Brain microvascular endothelial cell (primary cell): ENCODE measurements around the gene TTLL7.
A peak's percentile ranks its signal among the peaks of the same experiment; 100 is the strongest.

Source experiments
- DNase-seq: peaks from one replicate; pipeline ENCODE4 v3.0.0-alpha.2; 2020
- H3K27ac ChIP-seq: fragments of 250-450 bp; sonication (Bioruptor Pico); 2 replicates; pipeline ENCODE4 v1.5.1; 2020; ENCODE audit warnings: mild to moderate bottlenecking, moderate library complexity
- H3K27me3 ChIP-seq: fragments of 250-450 bp; sonication (Bioruptor Pico); replicated peaks from 2 replicates; pipeline ENCODE4 v1.5.1; 2020; ENCODE audit warnings: mild to moderate bottlenecking
- H3K36me3 ChIP-seq: fragments of 250-450 bp; sonication (Bioruptor Pico); replicated peaks from 2 replicates; pipeline ENCODE4 v1.5.1; 2020; ENCODE audit warnings: mild to moderate bottlenecking
- H3K4me3 ChIP-seq: 2 replicates; pipeline ENCODE4 v1.5.1; 2011; ENCODE audit warnings: low read depth, mild to moderate bottlenecking, control low read depth, low read length, moderate library complexity
- in situ Hi-C: cut with HindIII; loops from 2 replicates; pipeline ENCODE4 v1.10.0; 2017; ENCODE audit warnings: low sequenced_read_pairs, low pct_ligation_motif_present
- TF ChIP-seq, protein P1 (sequence below): IDR thresholded peaks from 2 replicates; pipeline ENCODE4 v1.5.1; 2011; ENCODE audit warnings: low read depth, mild to moderate bottlenecking, moderate library complexity, low read length, control low read depth, inconsistent platforms; ENCODE audit errors: missing control alignments

Gene TTLL7

DNA sequence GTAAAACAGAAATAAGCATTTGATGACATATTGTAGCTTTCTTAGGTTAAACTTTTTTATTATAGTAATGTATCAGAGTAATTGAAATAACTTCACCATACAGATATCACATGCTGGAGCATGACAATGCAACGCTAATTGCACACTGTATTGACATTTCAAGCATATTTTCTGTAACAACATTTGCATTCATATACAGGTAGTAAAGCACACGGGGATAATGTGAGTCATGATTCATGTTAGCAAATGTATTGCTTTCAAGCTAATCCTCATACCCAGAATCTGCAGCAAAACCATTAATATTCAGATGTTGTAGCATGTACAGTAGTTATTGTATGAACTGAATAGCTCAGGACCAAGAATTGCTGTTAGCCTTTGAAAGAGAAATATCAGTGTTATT lies 133.9 kb downstream of the TTLL7 start:
- TF ChIP-seq, protein P1, sequence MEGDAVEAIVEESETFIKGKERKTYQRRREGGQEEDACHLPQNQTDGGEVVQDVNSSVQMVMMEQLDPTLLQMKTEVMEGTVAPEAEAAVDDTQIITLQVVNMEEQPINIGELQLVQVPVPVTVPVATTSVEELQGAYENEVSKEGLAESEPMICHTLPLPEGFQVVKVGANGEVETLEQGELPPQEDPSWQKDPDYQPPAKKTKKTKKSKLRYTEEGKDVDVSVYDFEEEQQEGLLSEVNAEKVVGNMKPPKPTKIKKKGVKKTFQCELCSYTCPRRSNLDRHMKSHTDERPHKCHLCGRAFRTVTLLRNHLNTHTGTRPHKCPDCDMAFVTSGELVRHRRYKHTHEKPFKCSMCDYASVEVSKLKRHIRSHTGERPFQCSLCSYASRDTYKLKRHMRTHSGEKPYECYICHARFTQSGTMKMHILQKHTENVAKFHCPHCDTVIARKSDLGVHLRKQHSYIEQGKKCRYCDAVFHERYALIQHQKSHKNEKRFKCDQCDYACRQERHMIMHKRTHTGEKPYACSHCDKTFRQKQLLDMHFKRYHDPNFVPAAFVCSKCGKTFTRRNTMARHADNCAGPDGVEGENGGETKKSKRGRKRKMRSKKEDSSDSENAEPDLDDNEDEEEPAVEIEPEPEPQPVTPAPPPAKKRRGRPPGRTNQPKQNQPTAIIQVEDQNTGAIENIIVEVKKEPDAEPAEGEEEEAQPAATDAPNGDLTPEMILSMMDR: no peak
- H3K27me3 ChIP-seq: no peaks in the 10 kb centered on the region
- in situ Hi-C loops: no loop called here
- no peak overlapping the region for H3K4me3 ChIP-seq
- H3K27ac ChIP-seq: no peak overlapping the region
- DNase-seq: no peak
- no peaks in the 10 kb centered on the region for H3K36me3 ChIP-seq

DNA sequence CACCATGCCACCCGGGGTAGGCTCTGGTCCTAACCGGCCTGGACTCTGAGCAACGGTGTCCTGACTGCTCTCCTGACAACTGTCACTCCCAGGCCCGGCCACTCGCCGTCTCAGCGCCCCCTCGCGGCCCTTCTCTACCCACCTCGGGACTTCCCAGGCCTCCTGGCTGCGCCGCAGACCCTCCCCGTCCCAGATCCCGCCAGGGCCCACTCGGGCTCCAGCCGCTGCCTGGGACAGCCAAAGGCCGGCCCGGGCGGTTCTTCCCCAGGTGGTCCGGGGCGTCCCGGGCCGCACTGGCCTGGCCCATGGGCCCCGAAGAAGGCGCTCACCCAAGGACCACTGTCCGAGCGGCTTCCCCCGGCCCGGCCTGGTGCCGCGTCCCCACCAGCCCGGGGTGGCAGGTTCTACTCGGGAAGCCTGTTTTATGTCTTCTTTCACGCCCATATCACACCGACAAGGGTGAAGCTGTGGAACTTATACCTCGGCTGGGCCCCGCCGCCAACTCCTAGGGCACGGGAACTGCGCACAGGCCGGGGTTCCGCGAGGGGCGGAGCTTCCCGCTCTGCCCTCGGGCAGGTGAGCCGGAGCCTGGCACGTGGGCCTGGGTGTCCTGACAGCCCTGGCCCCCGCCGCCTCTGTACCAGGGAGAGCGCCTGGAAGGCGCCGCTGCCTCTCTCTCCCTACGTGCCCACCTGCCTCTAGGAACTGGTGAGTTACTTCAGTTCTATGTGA lies 138.3 kb downstream of the TTLL7 start:
- peak; percentile 48 for DNase-seq
- Histone ChIP-seq H3K36me3 (no peaks in the 10 kb centered on the region), H3K27me3 (no peaks in the 10 kb centered on the region), H3K27ac (no peak overlapping the region), H3K4me3 (peak overlapping the region; percentile 56)
- TF ChIP-seq, protein P1: peak; percentile 86
- in situ Hi-C loops: no loop called here

- Histone ChIP-seq H3K36me3 (no peaks in the 10 kb centered on the region), H3K27me3 (no peaks in the 10 kb centered on the region), H3K27ac (no peak overlapping the region), H3K4me3 (no peak overlapping the region)
- in situ Hi-C loops: no loop called here
- TF ChIP-seq, protein P1: no peak
- DNase-seq: no peak
Measured at GRCh38 chr1:83857716-83858115, 141.2 kb downstream of the TTLL7 start.

GRCh38 chr1:83857103-83857502 lies 141.8 kb downstream of the TTLL7 start:
- Histone ChIP-seq H3K4me3 (no peak overlapping the region), H3K27me3 (no peaks in the 10 kb centered on the region), H3K36me3 (no peaks in the 10 kb centered on the region), H3K27ac (no peak overlapping the region)
- TF ChIP-seq, protein P1: no peak
- DNase-seq: no peak
- in situ Hi-C loops: no loop called here

GRCh38 chr1:83856381-83856780 lies 142.6 kb downstream of the TTLL7 start:
- Histone ChIP-seq H3K27me3 (no peaks in the 10 kb centered on the region), H3K4me3 (no peak overlapping the region), H3K27ac (no peak overlapping the region), H3K36me3 (no peaks in the 10 kb centered on the region)
- in situ Hi-C loops: no loop called here
- DNase-seq: no peak
- TF ChIP-seq, protein P1: no peak

DNA sequence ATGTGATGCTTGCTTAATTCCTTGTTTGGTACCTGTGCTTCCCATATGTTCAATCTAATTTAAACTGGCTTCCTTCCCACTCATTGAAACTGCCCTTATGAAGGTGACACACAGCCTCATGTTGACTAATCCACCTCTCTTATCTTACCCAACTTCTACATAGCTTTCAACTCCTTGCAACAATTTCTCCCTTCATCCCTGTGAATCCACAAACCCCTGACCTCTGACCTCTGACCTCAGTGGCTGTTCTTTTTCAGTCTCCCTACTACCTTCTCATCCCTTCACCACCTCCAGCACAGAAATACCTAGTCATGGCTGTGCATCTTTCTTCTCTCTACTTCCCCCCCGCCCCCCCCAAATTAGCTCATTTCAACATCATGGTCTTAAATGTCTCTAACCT lies 144.5 kb downstream of the TTLL7 start:
- H3K27ac ChIP-seq: no peak overlapping the region
- TF ChIP-seq, protein P1: no peak
- H3K4me3 ChIP-seq: no peak overlapping the region
- DNase-seq: no peak
- in situ Hi-C loops: no loop called here
- no peaks in the 10 kb centered on the region for H3K36me3 ChIP-seq
- H3K27me3 ChIP-seq: no peaks in the 10 kb centered on the region
